RCC 7860 (cell line): ENCODE results near the gene ARHGEF39.
A peak's percentile ranks its signal among the peaks of the same experiment; 100 is the strongest.

Experiments used
- DNase-seq: peaks from one replicate; pipeline ENCODE4 v3.0.0-alpha.2; 2015; ENCODE audit warnings: low spot score
- FAIRE-seq: peaks from 2 replicates; lab custom pipeline; 2012; peaks lifted over from hg19 to GRCh38; lab: Jason Lieb, UNC

Gene ARHGEF39, protein sequence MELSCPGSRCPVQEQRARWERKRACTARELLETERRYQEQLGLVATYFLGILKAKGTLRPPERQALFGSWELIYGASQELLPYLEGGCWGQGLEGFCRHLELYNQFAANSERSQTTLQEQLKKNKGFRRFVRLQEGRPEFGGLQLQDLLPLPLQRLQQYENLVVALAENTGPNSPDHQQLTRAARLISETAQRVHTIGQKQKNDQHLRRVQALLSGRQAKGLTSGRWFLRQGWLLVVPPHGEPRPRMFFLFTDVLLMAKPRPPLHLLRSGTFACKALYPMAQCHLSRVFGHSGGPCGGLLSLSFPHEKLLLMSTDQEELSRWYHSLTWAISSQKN

GRCh38 chr9:35664531-35665470 lies at the start of gene ARHGEF39:
TSS of gene ARHGEF39 (minus strand) at chr9:35665195. CDS start at chr9:35665169, 26 bp downstream.
- DNase-seq (peak; percentile 70), FAIRE-seq (no peak)

DNA sequence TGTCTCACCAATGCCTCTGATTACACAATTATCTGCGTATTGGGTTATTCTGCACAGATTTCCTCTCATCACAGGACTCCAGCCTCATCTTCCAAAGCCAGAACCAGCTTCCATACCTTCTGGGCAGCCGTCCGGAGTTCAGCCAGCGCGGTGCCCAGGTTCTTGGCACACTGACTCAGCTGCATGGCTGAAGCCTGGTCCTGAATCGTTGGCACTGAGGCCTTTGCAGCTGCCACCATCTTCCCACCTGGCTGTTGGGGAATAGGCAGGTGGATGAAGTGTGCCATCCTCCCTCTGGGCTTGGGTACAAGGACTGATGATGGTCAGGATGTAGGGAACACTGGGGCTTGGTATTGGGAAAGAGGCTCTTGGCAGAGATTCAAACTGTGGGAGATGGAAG lies 49.1 kb upstream of the ARHGEF39 start:
- DNase-seq (no peak), FAIRE-seq (no peak)

GRCh38 chr9:35713578-35713977 lies 48.6 kb upstream of the ARHGEF39 start:
- no peak for FAIRE-seq
- DNase-seq: no peak

DNA sequence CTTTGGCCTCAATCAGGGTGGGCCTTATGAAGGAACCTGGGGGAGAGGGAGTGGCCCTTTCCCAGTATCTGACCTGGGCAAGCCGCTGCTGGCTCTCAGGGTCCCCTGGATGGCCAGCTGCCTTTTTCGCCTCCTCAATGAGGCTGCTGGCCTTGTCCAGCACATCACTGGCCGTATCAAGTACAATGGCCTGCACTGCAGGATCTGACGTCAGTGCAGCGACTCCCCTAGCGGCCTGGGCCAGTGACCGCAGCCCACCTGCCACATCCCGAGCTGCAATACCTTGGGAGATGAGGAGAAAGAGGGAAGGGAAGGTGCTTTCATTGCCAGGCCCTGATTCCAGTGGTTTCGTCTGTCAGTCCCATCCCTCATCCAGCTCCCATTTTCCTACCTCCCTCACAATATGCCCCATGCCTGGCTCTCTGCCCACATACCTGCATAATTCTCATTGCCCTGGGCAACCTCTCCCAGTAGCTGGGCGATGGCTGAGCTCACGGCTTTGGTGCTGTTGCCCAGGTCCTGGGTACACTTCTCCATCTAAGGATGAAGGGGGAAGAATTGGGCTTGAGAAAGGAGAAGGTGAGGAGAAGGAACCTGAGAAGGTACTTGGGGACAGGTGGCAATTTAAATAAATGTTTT lies 47.9 kb upstream of the ARHGEF39 start:
- no peak for DNase-seq
- FAIRE-seq: no peak

DNA sequence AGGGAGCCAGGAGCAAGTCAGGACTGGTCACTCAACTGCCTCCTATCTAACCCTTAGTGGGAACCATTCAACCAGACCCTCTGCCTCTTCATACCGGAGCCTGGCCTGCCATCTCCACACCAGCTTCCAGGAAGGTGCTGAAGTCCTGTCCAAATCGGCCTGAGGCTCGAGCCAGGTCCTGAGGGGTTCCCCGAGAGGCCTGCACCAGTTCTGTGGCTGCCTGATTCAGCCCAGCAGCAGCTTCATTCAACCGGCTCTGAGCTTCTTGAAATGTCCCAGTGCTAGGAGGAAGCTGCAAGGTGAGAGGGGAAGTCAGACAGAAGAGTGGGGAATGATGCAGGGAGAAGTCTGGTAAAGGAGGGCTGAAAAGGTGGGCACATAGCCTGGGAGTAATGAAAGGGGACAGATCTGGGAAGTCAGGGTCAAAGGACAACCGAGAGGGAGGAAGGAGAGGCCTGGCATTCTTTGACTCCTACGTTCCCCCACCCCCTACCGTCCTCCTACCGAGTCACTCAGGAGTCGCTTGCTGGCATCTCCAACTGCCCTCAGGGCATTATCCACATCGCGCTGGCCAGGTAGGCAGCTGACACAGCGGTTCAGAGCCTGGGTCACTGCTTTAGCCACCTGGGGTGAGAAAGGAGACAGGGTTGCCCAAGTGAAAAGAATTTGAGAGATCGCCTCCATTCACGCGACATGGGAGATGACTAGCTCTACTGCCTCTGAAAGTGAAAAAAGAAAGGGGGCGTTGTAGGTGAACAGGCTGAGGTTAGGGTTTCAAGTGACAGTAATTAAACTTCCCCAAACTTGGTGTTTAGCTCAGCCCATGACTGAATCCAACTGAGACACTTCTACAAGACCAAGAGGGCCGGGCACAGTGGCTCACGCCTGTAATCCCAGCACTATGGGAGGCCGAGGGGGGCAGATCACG lies 46.8 kb upstream of the ARHGEF39 start:
- DNase-seq: no peak
- no peak for FAIRE-seq

DNA sequence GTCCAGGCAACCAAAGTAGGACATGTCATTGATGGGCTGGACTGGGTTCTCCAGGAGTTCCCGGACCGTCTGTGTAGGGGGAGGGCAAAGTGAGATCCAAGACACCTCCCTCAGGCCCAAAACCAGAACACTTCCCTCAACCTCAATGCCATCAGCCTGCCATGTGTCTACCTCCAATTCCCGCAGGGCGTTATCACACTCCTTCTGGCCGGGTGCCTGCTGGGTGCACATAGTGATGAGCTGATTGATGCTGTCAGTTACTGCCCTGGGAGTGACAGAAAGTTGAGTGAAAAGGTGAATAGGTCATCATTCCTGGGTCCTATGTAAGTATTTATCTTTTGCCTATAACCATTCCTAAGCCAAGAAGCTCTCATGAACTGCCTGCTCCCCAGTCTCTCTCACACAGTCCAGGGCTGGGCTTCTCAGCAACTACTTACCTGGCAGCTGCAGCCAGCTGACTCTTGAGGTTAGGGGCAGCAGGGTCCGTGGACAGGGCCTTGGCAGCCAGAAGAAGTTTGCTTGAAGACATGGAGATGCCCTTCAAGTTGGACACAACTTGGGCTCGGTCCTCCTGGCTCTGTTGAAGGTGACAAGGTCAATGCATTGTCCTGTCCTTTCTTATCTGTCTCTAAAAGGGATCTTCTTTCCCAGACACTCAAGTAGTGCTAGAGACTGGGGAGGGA lies 46.0 kb upstream of the ARHGEF39 start:
- FAIRE-seq (no peak), DNase-seq (no peak)

- no peak for FAIRE-seq
- no peak for DNase-seq
These were observed 43.2 kb upstream of the ARHGEF39 start for GRCh38 chr9:35708146-35708545.

DNA sequence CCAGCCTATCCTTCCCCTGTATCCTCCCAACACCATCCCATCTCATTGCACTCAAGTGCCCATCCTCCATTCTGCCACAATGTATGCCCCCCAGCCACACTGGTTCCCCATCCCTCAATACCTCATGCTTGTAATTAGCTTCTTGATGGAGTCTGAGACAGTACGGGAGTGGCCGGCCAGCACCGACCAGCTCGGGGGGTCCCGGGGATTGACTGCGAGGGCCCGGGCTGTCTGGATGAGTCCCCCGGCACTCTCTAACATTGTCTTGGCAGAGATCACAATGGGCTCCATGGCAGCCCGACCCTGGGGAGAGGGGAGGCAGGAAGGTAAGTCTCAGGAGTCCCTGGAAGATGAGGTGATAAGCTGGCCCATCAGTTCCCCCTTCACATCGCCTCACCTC lies 42.0 kb upstream of the ARHGEF39 start:
- DNase-seq (no peak), FAIRE-seq (no peak)

DNA sequence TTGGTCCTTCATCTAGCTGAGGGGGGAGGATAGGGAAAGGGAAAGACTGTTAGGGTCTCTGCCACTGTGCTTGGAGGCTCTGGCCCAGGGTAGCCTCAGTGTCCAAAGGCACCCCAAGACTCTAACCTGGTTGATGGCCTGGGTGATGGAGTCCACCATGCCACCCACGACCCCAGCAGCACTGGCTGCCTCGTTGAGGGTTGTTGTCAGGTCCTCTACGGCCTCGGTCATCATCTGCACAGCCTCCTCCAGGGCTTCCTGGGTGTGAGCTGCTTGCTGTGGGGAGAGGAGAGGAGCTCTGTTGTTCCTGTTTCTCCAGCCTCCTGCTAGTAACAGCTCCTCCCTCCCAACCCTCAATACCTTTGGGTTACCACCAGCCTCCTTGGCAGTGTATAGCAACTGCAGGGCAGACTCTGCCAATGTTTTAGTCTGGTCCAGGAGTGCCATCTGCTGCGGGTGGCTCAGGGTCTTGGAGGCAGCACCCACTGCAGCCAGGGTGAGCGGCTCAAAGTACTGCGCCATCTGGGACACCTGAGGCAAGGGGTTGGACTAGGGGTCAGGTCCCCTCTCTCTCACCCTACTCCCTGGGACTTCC lies 40.9 kb upstream of the ARHGEF39 start:
- DNase-seq: no peak
- no peak for FAIRE-seq

- FAIRE-seq (no peak), DNase-seq (no peak)
These were observed 40.4 kb upstream of the ARHGEF39 start for GRCh38 chr9:35705372-35705771.

DNA sequence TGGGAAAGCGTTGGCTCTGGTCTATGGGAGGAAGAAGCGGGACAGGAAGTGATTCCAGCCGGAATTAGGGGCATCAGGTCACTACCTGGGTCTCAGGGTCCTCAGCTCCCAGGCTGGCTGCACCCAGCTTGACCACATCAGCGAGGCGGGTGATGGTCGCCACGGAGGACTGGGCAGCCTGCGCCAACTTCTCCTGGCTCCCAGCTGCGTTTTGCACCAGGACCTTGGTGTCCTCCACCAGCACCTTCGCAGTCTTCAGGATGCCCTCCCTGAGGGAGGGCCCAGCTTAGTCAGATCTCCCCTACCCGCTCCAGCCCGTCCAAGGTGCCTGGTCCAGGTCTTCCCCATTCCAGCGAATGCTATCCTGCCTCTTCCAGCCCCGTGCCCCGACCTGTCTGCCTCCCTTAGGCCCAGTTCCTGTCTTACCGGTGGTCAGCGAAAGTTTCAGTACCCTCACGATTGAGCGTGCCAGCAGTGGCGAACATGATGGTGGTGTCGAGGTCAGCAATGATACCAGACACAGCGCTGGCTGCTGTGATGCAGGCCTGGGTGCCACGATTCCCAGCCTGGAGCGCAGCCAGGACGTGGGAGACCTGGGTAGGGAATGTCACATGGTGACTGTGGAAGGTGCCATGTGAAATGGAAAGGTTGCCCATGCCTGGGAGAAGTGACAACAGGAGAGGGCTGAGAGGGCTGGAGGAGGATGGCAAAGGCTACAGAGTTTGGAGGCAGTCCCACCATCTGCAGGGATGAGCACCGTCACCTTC lies 39.1 kb upstream of the ARHGEF39 start:
- DNase-seq: no peak
- FAIRE-seq: no peak

GRCh38 chr9:35702696-35703095 lies 37.7 kb upstream of the ARHGEF39 start:
- no peak for FAIRE-seq

DNA sequence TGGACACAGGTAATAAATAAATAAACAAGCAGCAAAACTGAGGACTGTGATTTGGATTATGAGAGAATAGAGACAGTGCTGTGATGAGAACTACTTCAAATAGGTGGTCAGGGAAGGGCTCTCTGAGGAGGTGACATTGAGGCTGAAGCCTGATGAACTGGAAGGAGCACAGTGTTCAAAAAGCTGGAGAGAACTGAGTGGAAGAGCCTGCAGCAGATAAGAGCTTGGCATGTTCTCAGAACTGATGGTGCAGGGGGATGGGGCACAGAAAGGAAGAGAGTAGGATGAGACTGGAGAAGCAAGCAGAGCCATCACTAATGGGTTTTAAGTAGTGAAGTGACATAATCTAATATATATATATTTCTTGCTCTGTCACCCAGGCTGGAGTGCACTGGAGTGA lies 35.9 kb upstream of the ARHGEF39 start:
- FAIRE-seq (no peak), DNase-seq (no peak)

More at GRCh38 chr9:35702696-35703095, 37.7 kb upstream of the ARHGEF39 start:
- no peak for DNase-seq

GRCh38 chr9:35700031-35700430 lies 35.0 kb upstream of the ARHGEF39 start:
- FAIRE-seq (no peak), DNase-seq (no peak)

DNA sequence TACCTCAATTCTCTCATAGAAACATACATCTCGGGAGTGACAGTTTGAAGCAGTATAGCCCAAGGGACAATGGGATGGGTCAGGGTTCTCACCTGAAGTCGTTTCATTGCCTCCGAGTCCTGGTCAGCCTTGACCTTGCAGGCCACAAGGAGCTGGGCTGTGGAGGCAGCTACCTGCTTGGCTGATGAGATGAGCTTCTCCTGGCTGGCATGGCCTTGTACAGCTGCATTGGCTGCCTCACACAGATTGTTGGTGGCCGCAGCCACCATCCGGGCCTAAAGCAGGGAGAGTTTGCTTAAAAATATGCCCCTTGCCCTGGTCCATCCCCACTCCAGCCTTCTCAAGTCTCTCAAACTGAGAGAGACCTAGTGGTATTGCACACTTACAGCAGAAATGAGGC lies 33.2 kb upstream of the ARHGEF39 start:
- no peak for DNase-seq
- no peak for FAIRE-seq

DNA sequence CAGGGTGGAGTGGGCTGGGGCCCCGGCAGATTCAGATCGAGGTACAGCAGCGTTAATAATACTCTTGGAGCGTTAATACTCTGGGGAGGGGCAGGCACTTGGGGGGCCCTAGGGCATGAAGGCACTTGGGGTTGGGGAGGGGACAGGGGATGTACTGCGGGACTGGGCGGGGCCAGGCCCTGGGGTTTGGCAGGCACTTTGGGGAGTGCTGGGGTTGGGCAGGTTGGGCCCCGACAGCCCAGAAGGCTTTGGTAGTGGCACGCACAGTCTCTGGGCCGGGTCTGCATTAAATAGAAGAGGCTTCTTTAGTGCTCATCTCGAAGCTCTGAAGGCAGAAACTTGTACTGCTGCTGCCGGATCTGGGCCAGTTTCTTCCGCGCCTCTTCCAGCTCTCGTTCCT lies 32.5 kb upstream of the ARHGEF39 start:
- FAIRE-seq: no peak
- no peak for DNase-seq

- peak; percentile 29 for DNase-seq
- FAIRE-seq: no peak
These were observed 31.7 kb upstream of the ARHGEF39 start for GRCh38 chr9:35696520-35697215.

DNA sequence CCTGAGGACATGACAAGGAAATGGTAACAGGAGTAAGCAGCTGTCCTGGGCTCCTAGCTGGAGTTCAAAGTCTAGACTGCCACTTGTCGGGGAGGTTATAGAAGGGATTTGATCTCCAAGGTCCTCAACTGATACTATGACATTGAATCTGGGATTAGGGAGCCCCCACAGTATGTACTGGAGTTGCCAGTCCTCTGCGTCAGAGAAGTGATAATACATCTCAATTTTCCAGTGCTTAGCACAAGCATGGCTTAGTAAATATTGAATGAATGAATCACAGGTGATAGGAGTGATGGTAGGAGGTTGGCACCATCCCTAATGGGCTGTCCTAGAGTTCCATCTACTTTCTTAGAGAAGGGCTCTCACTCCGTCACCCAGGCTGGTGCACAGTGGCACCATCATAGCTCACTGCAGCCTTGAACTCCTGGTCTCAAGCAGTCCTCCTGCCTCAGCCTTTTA lies 31.0 kb upstream of the ARHGEF39 start:
- no peak for FAIRE-seq
- no peak for DNase-seq
